Stromal cell of bone marrow (primary cell): ENCODE data around the gene DNAH10.

Experiments used
- DNase-seq: peaks from one replicate; pipeline ENCODE4 v3.0.0-alpha.2; 2012; ENCODE audit warnings: low read depth

The DNAH10 gene

GRCh38 chr12:123888989-123889388, 126.9 kb downstream of the DNAH10 start:
- no peak for DNase-seq

GRCh38 chr12:123889848-123890535, 127.9 kb downstream of the DNAH10 start:
- DNase-seq: no peak

GRCh38 chr12:123890536-123890902, 128.4 kb downstream of the DNAH10 start:
- no peak for DNase-seq

GRCh38 chr12:123891011-123891410, 128.9 kb downstream of the DNAH10 start:
- DNase-seq: no peak

GRCh38 chr12:123891516-123892179, 129.5 kb downstream of the DNAH10 start:
- DNase-seq: no peak

- no peak for DNase-seq
Observed at GRCh38 chr12:123892180-123892559, 130.1 kb downstream of the DNAH10 start.

GRCh38 chr12:123892853-123893252, 130.8 kb downstream of the DNAH10 start:
- DNase-seq: no peak

- no peak for DNase-seq
Observed at GRCh38 chr12:123893276-123893675, 131.2 kb downstream of the DNAH10 start.

- no peak for DNase-seq
Observed at GRCh38 chr12:123894823-123895345, 132.8 kb downstream of the DNAH10 start.

GRCh38 chr12:123895451-123895850, 133.3 kb downstream of the DNAH10 start:
- DNase-seq: no peak

GRCh38 chr12:123896767-123897166, 134.7 kb downstream of the DNAH10 start:
- DNase-seq: peak; percentile 51

GRCh38 chr12:123897221-123897620, 135.1 kb downstream of the DNAH10 start:
- peak; percentile 35 for DNase-seq

GRCh38 chr12:123898673-123899072, 136.6 kb downstream of the DNAH10 start:
- DNase-seq: no peak

GRCh38 chr12:123899368-123899767, 137.3 kb downstream of the DNAH10 start:
- DNase-seq: no peak

- no peak for DNase-seq
Observed at GRCh38 chr12:123900871-123901376, 138.8 kb downstream of the DNAH10 start.

GRCh38 chr12:123902821-123903220, 140.7 kb downstream of the DNAH10 start:
- DNase-seq: no peak

- DNase-seq: no peak
Observed at GRCh38 chr12:123903301-123904065, 141.4 kb downstream of the DNAH10 start.

GRCh38 chr12:123905319-123905925, 143.3 kb downstream of the DNAH10 start:
- DNase-seq: peak; percentile 69

- no peak for DNase-seq
Observed at GRCh38 chr12:123906711-123907420, 144.8 kb downstream of the DNAH10 start.

- DNase-seq: no peak
Observed at GRCh38 chr12:123907726-123908476, 145.8 kb downstream of the DNAH10 start.
